IPS-15b (cell line): ENCODE results near the gene MAGOH.

Experiments
- H3K27me3 ChIP-seq: one replicate; pipeline ENCODE4 v1.6.1; 2013; ENCODE audit warnings: low read length; ENCODE audit not compliant: control insufficient read depth, insufficient read depth
- H3K36me3 ChIP-seq: one replicate; pipeline ENCODE4 v1.6.1; 2013; ENCODE audit warnings: low read length; ENCODE audit not compliant: control insufficient read depth, insufficient read depth
- H3K4me1 ChIP-seq: one replicate; pipeline ENCODE4 v1.6.1; 2013; ENCODE audit warnings: mild to moderate bottlenecking, low read length; ENCODE audit not compliant: control insufficient read depth, insufficient read depth
- H3K4me3 ChIP-seq: one replicate; pipeline ENCODE4 v1.5.1; 2013; ENCODE audit warnings: low read depth, low read length
- H3K9ac ChIP-seq: one replicate; pipeline ENCODE4 v1.6.1; 2013; ENCODE audit warnings: low read depth, mild to moderate bottlenecking, low read length
- H3K9me3 ChIP-seq: one replicate; pipeline ENCODE4 v1.6.1; 2013; ENCODE audit warnings: mild to moderate bottlenecking, low read length; ENCODE audit not compliant: control insufficient read depth, insufficient read depth

Gene MAGOH

GRCh38 chr1:53250325-53250724 lies 12.0 kb upstream of the MAGOH start:
- Histone ChIP-seq H3K9ac (no peak overlapping the region), H3K36me3 (peaks cover 32% of the 10 kb centered on the region), H3K4me3 (no peak overlapping the region), H3K4me1 (no peaks in the 10 kb centered on the region), H3K27me3 (no peaks in the 10 kb centered on the region), H3K9me3 (no peaks in the 10 kb centered on the region)

GRCh38 chr1:53249706-53250105 lies 11.4 kb upstream of the MAGOH start:
- Histone ChIP-seq H3K4me1 (no peaks in the 10 kb centered on the region), H3K36me3 (peaks cover 32% of the 10 kb centered on the region), H3K4me3 (no peak overlapping the region), H3K9ac (no peak overlapping the region), H3K9me3 (no peaks in the 10 kb centered on the region), H3K27me3 (no peaks in the 10 kb centered on the region)

GRCh38 chr1:53246261-53247134 lies 8.2 kb upstream of the MAGOH start:
- peaks cover 32% of the 10 kb centered on the region for H3K36me3 ChIP-seq
- no peaks in the 10 kb centered on the region for H3K4me1 ChIP-seq
- H3K9me3 ChIP-seq: no peaks in the 10 kb centered on the region
- no peak overlapping the region for H3K4me3 ChIP-seq
- no peak overlapping the region for H3K9ac ChIP-seq
- H3K27me3 ChIP-seq: no peaks in the 10 kb centered on the region

- H3K9ac ChIP-seq: no peak overlapping the region
- no peak overlapping the region for H3K4me3 ChIP-seq
- H3K4me1 ChIP-seq: no peaks in the 10 kb centered on the region
- H3K36me3 ChIP-seq: peaks cover 13% of the 10 kb centered on the region
- no peaks in the 10 kb centered on the region for H3K27me3 ChIP-seq
- no peaks in the 10 kb centered on the region for H3K9me3 ChIP-seq
Measured at GRCh38 chr1:53244141-53244540, 5.8 kb upstream of the MAGOH start.

- H3K4me3 ChIP-seq: no peak overlapping the region
- H3K27me3 ChIP-seq: no peaks in the 10 kb centered on the region
- H3K9ac ChIP-seq: no peak overlapping the region
- H3K36me3 ChIP-seq: peaks cover 6% of the 10 kb centered on the region
- no peaks in the 10 kb centered on the region for H3K4me1 ChIP-seq
- no peaks in the 10 kb centered on the region for H3K9me3 ChIP-seq
Measured at GRCh38 chr1:53242381-53242780, 4.1 kb upstream of the MAGOH start.

GRCh38 chr1:53241828-53242227 lies 3.5 kb upstream of the MAGOH start:
- Histone ChIP-seq H3K9me3 (no peaks in the 10 kb centered on the region), H3K27me3 (no peaks in the 10 kb centered on the region)

GRCh38 chr1:53237638-53238037 lies 680 bp downstream of the MAGOH start:
- H3K36me3 ChIP-seq: peaks cover 9% of the 10 kb centered on the region
- H3K4me3 ChIP-seq: peak overlapping the region; percentile 97
- no peaks in the 10 kb centered on the region for H3K27me3 ChIP-seq
- no peaks in the 10 kb centered on the region for H3K4me1 ChIP-seq
- H3K9ac ChIP-seq: peak overlapping the region; percentile 87
- no peaks in the 10 kb centered on the region for H3K9me3 ChIP-seq

More at GRCh38 chr1:53241828-53242227, 3.5 kb upstream of the MAGOH start:
- H3K36me3 ChIP-seq: peaks cover 6% of the 10 kb centered on the region
- H3K4me3 ChIP-seq: no peak overlapping the region
- no peak overlapping the region for H3K9ac ChIP-seq
- no peaks in the 10 kb centered on the region for H3K4me1 ChIP-seq

- peaks cover 6% of the 10 kb centered on the region for H3K4me1 ChIP-seq
- no peaks in the 10 kb centered on the region for H3K36me3 ChIP-seq
- no peaks in the 10 kb centered on the region for H3K9me3 ChIP-seq
- peak overlapping the region; percentile 94 for H3K4me3 ChIP-seq
- H3K9ac ChIP-seq: peak overlapping the region; percentile 66
- no peaks in the 10 kb centered on the region for H3K27me3 ChIP-seq
Measured at GRCh38 chr1:53220962-53221286, 17.4 kb downstream of the MAGOH start.

- H3K27me3 ChIP-seq: no peaks in the 10 kb centered on the region
- peak within 1 kb of the TSS; percentile 70 for H3K9ac ChIP-seq
- H3K36me3 ChIP-seq: no peaks in the 10 kb centered on the region
- H3K4me3 ChIP-seq: peak within 1 kb of the TSS; percentile 94
- no peaks in the 10 kb centered on the region for H3K9me3 ChIP-seq
- peaks cover 6% of the 10 kb centered on the region for H3K4me1 ChIP-seq
Measured at GRCh38 chr1:53220171-53220961, 18.0 kb downstream of the MAGOH start, which contains the start of gene CZIB. Gene CZIB (minus strand): TSS chr1:53220634. CDS start chr1:53220575, 59 bp downstream.

GRCh38 chr1:53219711-53220110 lies 18.6 kb downstream of the MAGOH start:
- peaks cover 6% of the 10 kb centered on the region for H3K4me1 ChIP-seq
- H3K36me3 ChIP-seq: no peaks in the 10 kb centered on the region
- H3K9ac ChIP-seq: peak overlapping the region; percentile 6
- H3K4me3 ChIP-seq: peak overlapping the region; percentile 94
- no peaks in the 10 kb centered on the region for H3K27me3 ChIP-seq
- no peaks in the 10 kb centered on the region for H3K9me3 ChIP-seq

- Histone ChIP-seq H3K36me3 (peaks cover 7% of the 10 kb centered on the region), H3K9me3 (no peaks in the 10 kb centered on the region), H3K4me3 (no peak overlapping the region), H3K4me1 (peaks cover 6% of the 10 kb centered on the region), H3K27me3 (no peaks in the 10 kb centered on the region), H3K9ac (no peak overlapping the region)
Measured at GRCh38 chr1:53218201-53218600, 20.1 kb downstream of the MAGOH start.
